ENCODE results near the gene NIP7.

The NIP7 gene

GRCh38 chr16:69329369-69330285 is 9.9 kb upstream of the NIP7 start:
- Histone ChIP-seq H3K36me3 (ENCODE audit: control insufficient read depth, low read length) (peaks cover 83% of the 10 kb centered on the region), H3K4me1 (ENCODE audit: control insufficient read depth, low read length) (peaks cover 52% of the 10 kb centered on the region), H3K79me2 (ENCODE audit: control insufficient read depth, low read length) (peaks cover 78% of the 10 kb centered on the region), H3K4me2 (ENCODE audit: low read length) (peak overlapping the region; percentile 99), H3K27me3 (ENCODE audit: control insufficient read depth, low read length) (no peaks in the 10 kb centered on the region), H3F3A (ENCODE audit: control insufficient read depth, insufficient read depth) (peaks cover 20% of the 10 kb centered on the region), H3K9me3 (ENCODE audit: control insufficient read depth, insufficient read depth, low read length) (no peaks in the 10 kb centered on the region), H4K20me1 (ENCODE audit: control insufficient read depth, insufficient read depth, low read depth, low read length) (peaks cover 23% of the 10 kb centered on the region; the same call in 1 of the 2 replicates), H3K27ac (ENCODE audit: low read depth, low read length) (peak overlapping the region; percentile 66), H3K9me2 (replicated peaks; ENCODE audit: control insufficient read depth, low read length) (no peaks in the 10 kb centered on the region), H3K4me3 (ENCODE audit: low read length) (peak overlapping the region; percentile 96)
- no peak for TF ChIP-seq CTCF (IDR thresholded peaks at IDR 0.05; ENCODE audit: low read depth, low read length, poor library complexity, severe bottlenecking)
- no peak for TF ChIP-seq EZH2phosphoT487 (IDR thresholded peaks at IDR 0.05; ENCODE audit: borderline replicate concordance, low read length)

GRCh38 chr16:69330286-69331109 is 9.1 kb upstream of the NIP7 start, which contains the start of gene PDF:
Gene PDF (minus strand): TSS chr16:69330588. CDS start chr16:69330570, 18 bp downstream.
- no peak for TF ChIP-seq EZH2phosphoT487 (IDR thresholded peaks at IDR 0.05; ENCODE audit: borderline replicate concordance, low read length)
- TF ChIP-seq CTCF (IDR thresholded peaks at IDR 0.05; ENCODE audit: low read depth, low read length, poor library complexity, severe bottlenecking), result no peak
- Histone ChIP-seq H3K79me2 (ENCODE audit: control insufficient read depth, low read length) (peaks cover 69% of the 10 kb centered on the region), H4K20me1 (ENCODE audit: control insufficient read depth, insufficient read depth, low read depth, low read length) (peaks cover 23% of the 10 kb centered on the region; the same call in 1 of the 2 replicates), H3K4me2 (ENCODE audit: low read length) (peak within 1 kb of the TSS; percentile 99), H3K36me3 (ENCODE audit: control insufficient read depth, low read length) (peaks cover 84% of the 10 kb centered on the region), H3K9me2 (replicated peaks; ENCODE audit: control insufficient read depth, low read length) (no peaks in the 10 kb centered on the region), H3K9me3 (ENCODE audit: control insufficient read depth, insufficient read depth, low read length) (no peaks in the 10 kb centered on the region), H3K27ac (ENCODE audit: low read depth, low read length) (peak within 1 kb of the TSS; percentile 66), H3K27me3 (ENCODE audit: control insufficient read depth, low read length) (no peaks in the 10 kb centered on the region), H3F3A (ENCODE audit: control insufficient read depth, insufficient read depth) (peaks cover 20% of the 10 kb centered on the region), H3K4me1 (ENCODE audit: control insufficient read depth, low read length) (peaks cover 51% of the 10 kb centered on the region), H3K4me3 (ENCODE audit: low read length) (peak within 1 kb of the TSS; percentile 96)

- Histone ChIP-seq H3K4me2 (ENCODE audit: low read length) (no peak overlapping the region), H3K9me2 (replicated peaks; ENCODE audit: control insufficient read depth, low read length) (no peaks in the 10 kb centered on the region), H4K20me1 (ENCODE audit: control insufficient read depth, insufficient read depth, low read depth, low read length) (no peaks in the 10 kb centered on the region), H3K27ac (ENCODE audit: low read depth, low read length) (no peak overlapping the region), H3K36me3 (ENCODE audit: control insufficient read depth, low read length) (peaks cover 56% of the 10 kb centered on the region), H3K4me1 (ENCODE audit: control insufficient read depth, low read length) (peaks cover 20% of the 10 kb centered on the region), H3F3A (ENCODE audit: control insufficient read depth, insufficient read depth) (peaks cover 9% of the 10 kb centered on the region), H3K79me2 (ENCODE audit: control insufficient read depth, low read length) (peaks cover 53% of the 10 kb centered on the region), H3K9me3 (ENCODE audit: control insufficient read depth, insufficient read depth, low read length) (no peaks in the 10 kb centered on the region), H3K27me3 (ENCODE audit: control insufficient read depth, low read length) (no peaks in the 10 kb centered on the region), H3K4me3 (ENCODE audit: low read length) (no peak overlapping the region)
- TF ChIP-seq EZH2phosphoT487 (IDR thresholded peaks at IDR 0.05; ENCODE audit: borderline replicate concordance, low read length), result no peak
- no peak for TF ChIP-seq CTCF (IDR thresholded peaks at IDR 0.05; ENCODE audit: low read depth, low read length, poor library complexity, severe bottlenecking)
Measured at GRCh38 chr16:69334696-69335095, 4.9 kb upstream of the NIP7 start.

All from DOHH2 (cell line).